Endodermal cell (in vitro differentiated cells): ENCODE results near the gene SLC6A13. TPM values are rescaled to one million over a fixed set of nuclear protein-coding genes. Genes with fewer than 3 reads are reported as not detected.
A peak's percentile ranks its signal among the peaks of the same experiment; 100 is the strongest.

ENCODE experiments used
- DNase-seq: peaks from one replicate; pipeline ENCODE4 v3.0.0-alpha.2; 2017
- H3K27ac ChIP-seq: 2 replicates; pipeline ENCODE4 v1.5.1; 2013; ENCODE audit warnings: mild to moderate bottlenecking, low read depth, low read length, moderate library complexity
- H3K27me3 ChIP-seq: 2 replicates; pipeline ENCODE4 v1.6.1; 2013; ENCODE audit warnings: mild to moderate bottlenecking, low read length, moderate library complexity; ENCODE audit not compliant: insufficient read depth, control insufficient read depth, poor library complexity, severe bottlenecking
- H3K36me3 ChIP-seq: 2 replicates; pipeline ENCODE4 v1.7.0; 2013; ENCODE audit warnings: mild to moderate bottlenecking, low read length, moderate library complexity; ENCODE audit not compliant: control insufficient read depth, insufficient read depth
- H3K4me1 ChIP-seq: one replicate; pipeline ENCODE4 v1.7.0; 2013; ENCODE audit warnings: low read length; ENCODE audit not compliant: control insufficient read depth, insufficient read depth
- H3K4me3 ChIP-seq: 2 replicates; pipeline ENCODE4 v1.5.1; 2013; ENCODE audit warnings: mild to moderate bottlenecking, low read length, moderate library complexity
- H3K9ac ChIP-seq: 2 replicates; pipeline ENCODE4 v1.6.1; 2013; ENCODE audit warnings: mild to moderate bottlenecking, low read length, moderate library complexity; ENCODE audit not compliant: poor library complexity, severe bottlenecking; ENCODE audit errors: extremely low read depth
- H3K9me3 ChIP-seq: 2 replicates; pipeline ENCODE4 v1.6.1; 2013; ENCODE audit warnings: mild to moderate bottlenecking, low read length, moderate library complexity; ENCODE audit not compliant: control insufficient read depth
- H3K27ac Mint-ChIP-seq: 2 replicates; pipeline ENCODE4 v1.8.0; 2020; ENCODE audit warnings: mixed read lengths
- H3K27me3 Mint-ChIP-seq: 2 replicates; pipeline ENCODE4 v1.8.0; 2021; ENCODE audit warnings: mild to moderate bottlenecking, mixed read lengths; ENCODE audit not compliant: insufficient read depth
- H3K36me3 Mint-ChIP-seq: 2 replicates; pipeline ENCODE4 v1.8.0; 2020; ENCODE audit warnings: low read depth, mixed read lengths
- H3K4me1 Mint-ChIP-seq: 2 replicates; pipeline ENCODE4 v1.8.0; 2020; ENCODE audit warnings: mixed read lengths
- H3K4me3 Mint-ChIP-seq: 2 replicates; pipeline ENCODE4 v1.8.0; 2020; ENCODE audit warnings: mild to moderate bottlenecking, moderate library complexity, mixed read lengths
- H3K9me3 Mint-ChIP-seq: 2 replicates; pipeline ENCODE4 v1.8.0; 2020; ENCODE audit warnings: mild to moderate bottlenecking, mixed read lengths
- CTCF ChIP-seq: fragments of 200-600 bp; sonication (generic); conservative IDR thresholded peaks from 2 replicates; pipeline ENCODE4 v1.5.0; 2021; ENCODE audit warnings: antibody characterized with exemption, mild to moderate bottlenecking
- WGBS, 2 experiments: methylation state at CpG; one replicate each; pipeline versions ENCODE4 v1.1.5 to v1.1.7; 2013; ENCODE audit warnings: missing lambda C conversion rate in 2 of 2, mixed read lengths in 1 of 2; ENCODE audit not compliant: insufficient coverage in 1 of 2, insufficient read length in 1 of 2; 5-methylcytosine and 5-hydroxymethylcytosine counted together
- total RNA-seq, 2 donors: library from RNA; stranded (reverse); fragmentation: NEBNext Ultra II Directional in 1 of 2; extraction: Animal tissue kit (Norgen Biotek cat#: 25700) in 1 of 2; gene quantifications; 2 replicates in 1 of 2; 3 replicates in 1 of 2; pipeline ENCODE4 v1.2.1, GENCODE V29; 2021

Gene SLC6A13
- total RNA-seq, 2 donors from 2014 or later = 1.1 to 2.4 TPM

- Mint-ChIP-seq H3K36me3 (no peaks in the 10 kb centered on the region), H3K4me1 (peaks cover 49% of the 10 kb centered on the region), H3K27me3 (peaks cover 37% of the 10 kb centered on the region), H3K9me3 (peaks cover 12% of the 10 kb centered on the region), H3K27ac (no peak overlapping the region), H3K4me3 (peak overlapping the region; percentile 6)
- Histone ChIP-seq H3K9ac (no peak overlapping the region), H3K27me3 (peaks cover 9% of the 10 kb centered on the region), H3K4me1 (peaks cover 13% of the 10 kb centered on the region), H3K36me3 (no peaks in the 10 kb centered on the region), H3K4me3 (no peak overlapping the region), H3K9me3 (peaks cover 14% of the 10 kb centered on the region), H3K27ac (no peak overlapping the region)
- peak; percentile 39 for DNase-seq
- TF ChIP-seq CTCF = no peak
- 68% methylated on average over 5 of the region's 5 CpGs; no CpG with 5 or more reads in 1 of the 2 experiments for WGBS, 2 experiments
Observed at GRCh38 chr12:252636-253035, 10.0 kb downstream of the SLC6A13 start.

DNA sequence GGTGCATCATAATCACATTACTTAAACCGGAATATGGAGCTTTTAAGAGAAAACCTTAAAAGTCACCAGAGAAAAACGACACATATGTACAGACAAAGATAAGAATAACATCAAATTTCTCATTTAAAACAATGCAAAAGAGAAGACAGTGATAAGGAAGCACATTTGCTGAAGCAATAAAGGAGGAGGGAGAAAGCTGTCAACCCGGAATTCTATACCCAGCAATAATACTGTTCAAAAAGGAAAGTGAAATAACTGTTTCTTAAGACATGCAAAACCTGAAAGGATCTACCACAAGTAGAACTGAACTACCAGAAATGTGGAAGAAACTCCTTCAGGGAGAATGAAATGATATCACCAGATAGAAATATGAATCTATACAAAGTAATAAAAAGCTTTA, 15.4 kb downstream of the SLC6A13 start:
- H3K27me3 Mint-ChIP-seq = peaks cover 31% of the 10 kb centered on the region
- Histone ChIP-seq H3K4me1 (no peaks in the 10 kb centered on the region), H3K36me3 (no peaks in the 10 kb centered on the region), H3K4me3 (no peak overlapping the region), H3K27me3 (no peaks in the 10 kb centered on the region), H3K9me3 (peaks cover 27% of the 10 kb centered on the region), H3K9ac (no peak overlapping the region), H3K27ac (no peak overlapping the region)
- no peaks in the 10 kb centered on the region for H3K36me3 Mint-ChIP-seq
- H3K9me3 Mint-ChIP-seq = peaks cover 30% of the 10 kb centered on the region
- H3K4me3 Mint-ChIP-seq = no peak overlapping the region
- no peak for DNase-seq
- H3K4me1 Mint-ChIP-seq = peaks cover 2% of the 10 kb centered on the region
- WGBS, 2 experiments = 88% methylated on average over 3 of the region's 3 CpGs; no CpG with 5 or more reads in 1 of the 2 experiments
- no peak for TF ChIP-seq CTCF
- H3K27ac Mint-ChIP-seq = no peak overlapping the region

GRCh38 chr12:243381-243780, 19.3 kb downstream of the SLC6A13 start:
- no peak overlapping the region for H3K27ac Mint-ChIP-seq
- no peaks in the 10 kb centered on the region for H3K36me3 Mint-ChIP-seq
- WGBS, 2 experiments = 77 to 84% methylated on average over 4 of the region's 4 CpGs
- H3K36me3 ChIP-seq = no peaks in the 10 kb centered on the region
- H3K27me3 ChIP-seq = no peaks in the 10 kb centered on the region
- no peaks in the 10 kb centered on the region for H3K4me1 Mint-ChIP-seq
- peaks cover 37% of the 10 kb centered on the region for H3K9me3 Mint-ChIP-seq
- no peak overlapping the region for H3K4me3 ChIP-seq
- peaks cover 20% of the 10 kb centered on the region for H3K9me3 ChIP-seq
- H3K9ac ChIP-seq = no peak overlapping the region
- TF ChIP-seq CTCF = no peak
- H3K4me3 Mint-ChIP-seq = no peak overlapping the region
- H3K4me1 ChIP-seq = no peaks in the 10 kb centered on the region
- H3K27me3 Mint-ChIP-seq = peaks cover 23% of the 10 kb centered on the region
- no peak overlapping the region for H3K27ac ChIP-seq
- no peak for DNase-seq
